Kidney epithelial cell (primary cell): ENCODE measurements around the gene TRIM65. TPM values are rescaled to one million over a fixed set of nuclear protein-coding genes. Genes with fewer than 3 reads are reported as not detected.

Experiments
- DNase-seq: peaks from one replicate; pipeline ENCODE4 v3.0.0-alpha.2; 2010; ENCODE audit warnings: low read depth
- H3K27me3 ChIP-seq: 2 replicates; pipeline ENCODE4 v1.6.0; 2011; ENCODE audit warnings: low read length; ENCODE audit not compliant: control insufficient read depth, insufficient read depth
- H3K36me3 ChIP-seq: 2 replicates; pipeline ENCODE4 v1.5.1; 2011; ENCODE audit warnings: low read length; ENCODE audit not compliant: control insufficient read depth, insufficient read depth
- H3K4me3 ChIP-seq: 2 replicates; pipeline ENCODE4 v1.5.1; 2011; ENCODE audit warnings: low read depth, mild to moderate bottlenecking, control low read depth, low read length
- CTCF ChIP-seq: IDR thresholded peaks from 2 replicates; pipeline ENCODE4 v1.5.1; 2011; ENCODE audit warnings: mild to moderate bottlenecking, moderate library complexity, low read length, control low read depth, inconsistent platforms; ENCODE audit not compliant: insufficient read depth, poor library complexity, severe bottlenecking
- total RNA-seq: library from RNA; depleted of rRNA; stranded (reverse); fragments of >200 nt; gene quantifications from 2 replicates; pipeline ENCODE4 v1.2.3, GENCODE V29; 2015

Gene TRIM65
- total RNA-seq, 1 donor from 2014 or later, result 31.8 TPM

- no peaks in the 10 kb centered on the region for H3K36me3 ChIP-seq
- H3K4me3 ChIP-seq, result no peak overlapping the region
- TF ChIP-seq CTCF, result no peak
- no peaks in the 10 kb centered on the region for H3K27me3 ChIP-seq
- DNase-seq, result no peak
Observed at GRCh38 chr17:75902406-75902805, 5.7 kb upstream of the TRIM65 start.

- TF ChIP-seq CTCF, result no peak
Observed at GRCh38 chr17:75901727-75902126, 5.0 kb upstream of the TRIM65 start.

DNA sequence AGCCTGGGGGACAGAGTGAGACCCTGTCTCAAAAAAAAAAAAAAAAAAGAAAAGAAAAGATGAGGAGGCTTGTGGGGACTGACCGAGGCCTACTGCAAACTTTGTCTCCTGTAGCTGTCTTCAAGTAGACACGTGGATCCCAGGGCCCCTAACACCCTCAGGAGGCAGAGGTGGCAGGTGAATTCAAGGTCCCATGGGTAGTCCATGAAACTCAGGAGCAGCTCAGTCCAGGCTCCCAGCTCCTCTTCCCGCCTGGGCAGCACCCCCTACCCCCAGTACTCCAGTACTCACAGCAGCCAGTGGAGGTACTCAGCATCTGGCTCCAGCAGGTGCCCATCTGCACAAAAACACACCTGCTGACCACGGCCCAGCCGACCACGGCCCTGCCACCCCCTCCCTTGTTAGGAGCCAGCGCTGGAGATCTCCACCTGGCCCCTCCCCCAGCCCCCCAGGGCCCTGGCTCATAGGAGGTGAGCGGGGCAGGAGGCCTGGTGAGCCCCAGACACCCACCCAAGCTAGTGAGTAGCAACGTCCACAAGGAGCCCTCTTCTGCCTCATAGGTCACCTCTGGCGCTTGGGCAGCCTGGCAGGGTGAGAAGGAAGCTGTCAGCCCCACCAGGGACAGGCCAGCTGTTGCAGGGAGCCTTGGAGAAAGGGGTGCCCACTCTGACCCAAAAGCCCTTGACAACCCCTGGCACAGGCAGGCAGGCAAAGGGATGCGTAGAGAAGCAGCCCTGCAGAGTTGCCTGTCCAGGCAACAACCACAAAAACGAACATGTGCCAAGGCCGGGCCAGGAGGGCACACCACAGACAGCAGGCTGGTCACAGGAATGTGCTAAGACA, 4.2 kb upstream of the TRIM65 start:
- no peaks in the 10 kb centered on the region for H3K36me3 ChIP-seq
- H3K4me3 ChIP-seq, result no peak overlapping the region
- no peaks in the 10 kb centered on the region for H3K27me3 ChIP-seq
- DNase-seq, result no peak
- TF ChIP-seq CTCF, result no peak

More at GRCh38 chr17:75901727-75902126, 5.0 kb upstream of the TRIM65 start:
- DNase-seq, result no peak
- Histone ChIP-seq H3K4me3 (no peak overlapping the region), H3K27me3 (no peaks in the 10 kb centered on the region), H3K36me3 (no peaks in the 10 kb centered on the region)

DNA sequence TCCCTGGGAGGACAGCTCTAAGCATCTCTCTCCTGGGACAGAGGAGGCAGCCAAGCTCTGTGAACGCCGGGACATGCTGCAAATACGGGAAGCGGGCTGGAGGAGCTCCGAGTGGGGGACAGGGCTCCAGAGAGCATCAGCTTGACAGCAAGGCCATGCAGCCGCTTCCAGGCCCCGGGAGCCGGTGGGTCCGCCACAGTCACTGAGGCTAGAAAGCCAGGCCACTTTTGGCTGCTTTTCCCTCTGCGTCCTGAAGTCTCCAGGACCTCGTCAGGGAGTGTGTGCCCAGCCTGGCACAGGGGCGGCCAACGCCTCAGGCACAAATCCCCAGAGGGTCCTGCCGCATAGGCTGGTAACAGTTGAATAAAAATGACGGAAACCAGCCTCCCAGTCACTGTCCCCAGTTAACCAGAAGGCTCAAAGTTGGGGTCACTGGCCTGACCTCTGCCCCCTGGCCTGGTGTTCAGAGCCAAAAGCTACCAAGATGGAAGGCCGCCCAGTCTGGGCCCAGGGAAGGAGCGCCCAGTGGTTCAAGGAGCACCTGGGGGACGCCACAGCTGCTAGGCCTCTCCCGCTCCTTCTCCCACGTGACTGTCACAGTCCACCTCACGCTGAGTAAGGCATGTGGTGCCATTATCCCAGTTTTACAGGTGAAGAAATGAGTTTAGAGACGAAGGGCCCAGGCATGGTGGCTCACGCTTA, 3.2 kb upstream of the TRIM65 start:
- Histone ChIP-seq H3K36me3 (no peaks in the 10 kb centered on the region), H3K4me3 (no peak overlapping the region), H3K27me3 (no peaks in the 10 kb centered on the region)
- no peak for TF ChIP-seq CTCF
- DNase-seq, result no peak

DNA sequence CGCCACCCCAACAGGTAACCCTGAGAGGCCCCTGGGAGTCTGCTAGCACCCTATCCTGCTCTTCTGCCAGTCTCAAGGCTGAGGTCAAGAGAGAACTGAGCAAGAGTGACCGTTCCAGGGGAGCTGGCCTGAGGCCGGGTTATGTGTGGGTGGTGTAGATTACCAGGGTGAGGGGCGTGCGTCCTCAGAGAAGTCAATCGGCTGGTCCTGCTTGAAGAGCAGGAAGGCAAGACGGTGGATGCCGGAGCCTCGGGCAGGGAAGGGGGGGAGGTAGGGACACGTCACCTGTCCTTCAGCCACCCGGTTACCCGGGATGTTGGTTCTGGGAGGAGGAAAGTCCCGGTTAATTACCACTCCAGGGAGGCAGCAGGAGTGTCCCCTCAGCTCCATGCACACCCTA, 2.6 kb upstream of the TRIM65 start:
- Histone ChIP-seq H3K4me3 (no peak overlapping the region), H3K36me3 (no peaks in the 10 kb centered on the region), H3K27me3 (no peaks in the 10 kb centered on the region)
- no peak for DNase-seq
- no peak for TF ChIP-seq CTCF

DNA sequence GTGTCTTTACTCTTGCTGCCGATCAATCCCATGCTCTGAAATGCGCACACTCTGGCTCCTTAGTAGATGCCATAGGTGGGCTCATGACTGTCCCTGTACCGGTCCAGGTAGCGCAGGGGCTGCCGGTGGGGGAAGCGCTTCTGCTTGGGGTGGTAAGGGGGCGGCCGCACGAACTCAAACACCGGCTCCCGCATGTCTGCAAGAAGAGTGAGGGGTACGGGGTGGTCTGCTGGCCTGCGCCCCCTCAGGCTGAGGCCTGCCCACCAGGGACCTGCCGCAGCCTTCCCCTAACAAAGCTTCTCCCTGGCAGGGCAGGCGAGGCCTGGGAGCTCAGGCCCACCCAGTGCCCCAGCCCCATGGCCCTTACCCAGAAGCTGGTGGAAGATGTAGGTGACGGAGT, 2.0 kb upstream of the TRIM65 start:
- DNase-seq, result no peak
- Histone ChIP-seq H3K27me3 (no peaks in the 10 kb centered on the region), H3K36me3 (no peaks in the 10 kb centered on the region), H3K4me3 (no peak overlapping the region)
- TF ChIP-seq CTCF, result no peak
